GM19025 (cell line): ENCODE results near the gene CTIF.
"Not testable (repeated sequence)": the region's sequence is repeated elsewhere in the genome, so short reads cannot be mapped to it uniquely, and the experiment has no call there.

ENCODE experiments used
- ATAC-seq: cut with Tn5 transposase; IDR thresholded peaks from one replicate; pipeline ENCODE4 v1.9.1; 2021; ENCODE audit warnings: mild to moderate bottlenecking, low read depth, moderate library complexity; ENCODE audit not compliant: unreplicated experiment

Gene CTIF

DNA sequence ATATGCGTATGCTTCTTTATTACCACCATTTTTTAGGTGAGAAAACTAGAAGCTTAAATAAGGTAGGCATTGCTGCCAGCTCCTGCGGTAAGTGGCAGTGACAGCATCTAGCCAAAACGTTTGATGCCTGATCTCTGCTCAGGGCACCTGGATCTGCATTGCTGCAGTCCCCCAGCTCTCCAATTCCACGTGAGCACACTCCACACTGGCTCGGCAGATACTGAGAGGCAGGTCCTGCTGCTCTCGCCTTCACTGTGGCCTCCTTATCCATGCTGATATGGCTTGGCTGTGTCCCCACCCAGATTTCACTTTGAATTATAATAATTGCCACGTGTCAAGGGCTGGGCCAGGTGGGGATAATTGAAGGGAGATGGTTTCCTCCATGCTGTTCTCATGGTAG is 160.9 kb downstream of the CTIF start:
- no peak for ATAC-seq

DNA sequence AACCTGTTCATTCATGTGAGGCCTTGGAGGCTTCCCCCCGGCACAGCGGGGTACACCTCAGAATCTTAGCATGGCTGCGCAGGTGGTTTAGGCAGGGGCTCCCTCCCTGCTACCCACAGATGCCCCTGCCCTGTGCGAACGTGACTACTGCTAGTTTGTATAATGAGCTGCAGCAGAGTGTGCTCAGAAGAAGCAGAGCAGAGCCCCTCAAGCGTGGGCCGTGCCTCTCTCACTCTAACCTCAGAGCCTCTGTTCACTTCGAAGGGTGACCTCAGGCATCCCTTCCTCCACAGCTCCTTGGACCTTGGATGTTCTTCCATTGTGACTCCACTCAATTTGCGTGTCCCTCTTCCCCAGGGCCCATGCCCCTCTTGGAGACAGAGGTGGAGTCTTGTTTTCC is 161.6 kb downstream of the CTIF start:
- no peak for ATAC-seq

- no peak for ATAC-seq
Observed at GRCh38 chr18:48702346-48703027, 163.7 kb downstream of the CTIF start.

GRCh38 chr18:48703028-48703386 is 164.2 kb downstream of the CTIF start:
- ATAC-seq = no peak

- no peak for ATAC-seq
Observed at GRCh38 chr18:48703418-48703817, 164.6 kb downstream of the CTIF start.

DNA sequence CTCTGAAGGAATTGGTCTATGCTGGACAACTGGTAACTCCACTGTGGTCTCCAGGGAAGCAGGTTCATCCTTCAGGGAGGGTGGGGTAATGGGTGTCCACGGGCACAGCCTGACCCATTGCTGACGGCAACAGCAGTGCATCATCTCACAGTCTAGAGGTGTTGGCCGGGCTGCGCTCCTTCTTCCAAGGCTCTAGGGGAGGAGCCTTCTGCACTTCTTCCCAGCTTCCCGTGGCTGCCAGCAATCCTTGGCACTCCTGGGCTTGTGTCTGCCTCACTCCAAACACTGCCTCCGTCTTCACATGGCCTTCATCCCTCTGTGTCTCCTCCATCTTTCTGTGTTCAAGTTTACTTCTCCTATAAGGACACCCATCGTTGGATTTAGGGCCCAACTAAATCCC is 166.2 kb downstream of the CTIF start:
- ATAC-seq = no peak

DNA sequence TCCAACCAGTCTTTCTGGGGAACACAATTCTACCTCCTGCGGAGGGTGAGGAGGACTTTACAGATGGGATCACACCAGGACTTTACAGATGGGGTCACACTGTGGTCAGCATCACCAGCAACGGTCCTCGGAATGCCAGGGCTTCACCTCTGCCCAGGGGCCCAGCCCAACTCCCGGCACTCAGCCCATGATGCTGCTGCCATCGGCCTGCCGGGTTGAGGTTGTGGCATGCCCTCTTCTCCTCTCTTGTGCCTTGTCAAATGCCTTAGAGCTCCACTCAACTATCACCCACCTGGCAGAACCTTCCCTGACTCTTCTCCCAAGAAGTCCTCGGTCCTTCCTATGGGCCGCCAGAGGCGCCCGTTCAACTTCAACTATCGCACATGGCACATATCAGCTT is 166.7 kb downstream of the CTIF start:
- ATAC-seq = no peak

GRCh38 chr18:48706731-48707130 is 167.9 kb downstream of the CTIF start:
- ATAC-seq = no peak

GRCh38 chr18:48707636-48708296 is 168.9 kb downstream of the CTIF start:
- ATAC-seq = no peak

- no peak for ATAC-seq
Observed at GRCh38 chr18:48708807-48709206, 170.0 kb downstream of the CTIF start.

DNA sequence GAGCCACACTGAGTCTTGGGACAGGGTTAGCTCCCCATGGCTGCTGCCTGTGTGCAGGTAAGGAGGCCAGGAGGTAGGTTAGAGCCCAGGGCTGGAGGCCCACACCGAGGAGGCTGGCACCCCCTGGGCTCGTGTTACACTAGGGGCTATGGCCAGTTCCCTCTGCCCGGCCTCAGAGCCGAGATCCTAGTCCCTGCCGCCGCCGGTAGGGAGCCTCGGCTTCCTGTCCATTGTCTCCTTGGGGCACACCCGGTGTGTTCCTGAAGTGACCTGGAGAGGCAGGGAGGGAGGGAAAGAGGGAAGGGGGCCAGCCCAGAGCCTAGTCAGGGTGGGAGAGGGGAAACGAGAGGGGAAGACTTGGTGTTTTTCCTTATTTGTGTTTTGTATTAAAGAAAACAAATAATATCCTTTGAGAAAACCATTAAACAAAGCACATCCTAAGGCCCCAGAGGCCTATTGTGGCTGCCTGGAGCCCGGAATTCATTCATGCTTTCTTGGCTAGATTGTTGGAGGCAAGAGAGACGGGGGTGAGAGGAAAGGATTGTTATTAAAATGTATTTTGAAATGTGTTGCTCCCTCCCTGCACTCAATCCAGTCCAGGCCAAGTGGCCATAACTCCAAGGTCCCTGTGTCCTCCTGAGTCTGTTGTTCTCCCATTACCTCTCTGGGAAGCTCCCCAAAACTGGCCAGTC is 170.7 kb downstream of the CTIF start:
- no peak for ATAC-seq

- ATAC-seq = no peak
Observed at GRCh38 chr18:48711651-48712486, 173.0 kb downstream of the CTIF start.

DNA sequence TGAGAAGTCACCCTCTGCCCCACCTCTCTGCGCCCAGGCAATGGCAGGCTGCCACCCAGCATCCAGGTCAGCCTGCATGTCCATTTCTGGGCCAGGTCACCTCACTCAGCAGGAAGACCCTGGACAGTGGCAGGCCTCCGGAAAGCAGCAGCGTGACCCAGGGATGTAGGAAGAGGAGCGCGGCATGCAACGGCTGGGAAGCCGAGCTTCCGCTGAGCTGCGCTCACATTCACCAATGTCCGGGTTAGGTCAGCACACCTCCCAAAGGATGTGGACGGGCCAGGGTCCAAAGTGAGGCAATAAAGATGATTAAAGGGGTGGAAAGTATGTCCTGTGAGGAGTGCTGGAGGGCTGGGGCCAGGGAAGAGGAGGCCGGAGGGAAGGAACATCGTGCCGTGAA is 174.5 kb downstream of the CTIF start:
- ATAC-seq = no peak

DNA sequence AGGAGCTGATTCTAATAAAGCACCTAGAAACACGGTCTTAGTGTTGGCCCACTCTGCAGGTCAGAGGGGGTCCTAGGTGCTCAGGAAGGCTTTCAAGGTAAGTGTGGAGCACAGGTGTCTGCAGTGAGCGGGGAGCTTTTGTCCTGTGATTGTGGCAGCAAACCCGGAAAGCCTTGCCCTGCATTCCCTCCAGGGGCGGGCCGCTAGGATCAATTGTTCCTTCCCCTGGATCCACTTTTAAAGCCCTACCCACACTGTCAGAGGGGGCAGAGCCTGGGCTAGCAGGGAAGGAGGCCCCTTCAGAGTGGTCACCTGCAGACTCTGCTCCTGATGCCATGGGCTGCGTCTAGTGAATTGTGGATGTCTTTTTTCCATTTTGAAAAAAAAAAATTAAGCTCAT is 176.0 kb downstream of the CTIF start:
- ATAC-seq = no peak

DNA sequence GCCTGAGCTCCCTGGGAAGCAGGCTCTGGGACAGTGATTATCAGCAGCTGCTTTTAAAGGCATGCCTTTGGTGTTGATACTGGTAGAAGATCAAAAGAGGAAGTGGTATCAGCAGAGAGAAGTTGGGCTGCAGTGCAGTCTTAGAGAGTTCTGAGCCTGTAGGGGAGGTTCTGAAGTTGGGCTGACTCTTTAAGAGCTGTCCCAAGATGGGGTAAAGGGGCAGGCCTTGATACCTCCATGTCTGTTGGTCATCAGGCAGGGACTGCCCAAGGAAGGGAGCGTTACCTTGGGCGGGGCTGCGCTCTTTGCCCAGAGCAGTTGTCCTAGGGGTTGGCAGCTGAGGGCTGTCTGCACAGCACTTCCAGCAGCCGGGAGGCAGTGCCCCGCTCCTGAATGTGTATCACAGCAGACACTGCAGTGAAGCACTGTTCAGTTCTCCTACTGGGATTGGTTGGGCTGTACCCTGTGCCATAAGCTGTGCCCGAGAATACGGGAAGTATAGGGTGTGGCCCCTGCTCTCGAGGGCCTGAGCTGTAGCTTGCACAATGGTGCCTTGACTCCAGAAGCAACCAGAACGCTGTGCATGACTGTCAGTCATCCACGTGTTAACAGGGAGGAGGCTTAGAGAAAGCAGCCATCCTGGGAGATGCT is 177.0 kb downstream of the CTIF start:
- ATAC-seq = peak; percentile 68

DNA sequence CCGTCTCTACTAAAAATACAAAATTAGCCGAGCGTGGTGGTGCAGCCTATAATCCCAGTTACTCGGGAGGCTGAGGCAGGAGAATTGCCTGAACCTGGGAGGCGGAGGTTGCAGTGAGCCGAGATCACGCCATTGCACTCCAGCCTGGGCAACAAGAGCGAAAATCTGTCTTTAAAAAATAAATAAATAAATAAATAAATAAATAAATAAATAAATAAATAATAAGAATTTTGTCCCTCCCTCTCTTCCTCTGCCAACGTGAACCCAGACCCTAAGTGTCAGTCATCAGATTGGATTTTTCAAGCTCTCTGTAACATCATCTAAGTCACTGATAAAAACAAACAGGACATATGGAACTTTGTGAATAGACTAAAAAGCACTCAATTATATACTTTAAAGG is 178.4 kb downstream of the CTIF start:
- ATAC-seq = not testable (repeated sequence)

DNA sequence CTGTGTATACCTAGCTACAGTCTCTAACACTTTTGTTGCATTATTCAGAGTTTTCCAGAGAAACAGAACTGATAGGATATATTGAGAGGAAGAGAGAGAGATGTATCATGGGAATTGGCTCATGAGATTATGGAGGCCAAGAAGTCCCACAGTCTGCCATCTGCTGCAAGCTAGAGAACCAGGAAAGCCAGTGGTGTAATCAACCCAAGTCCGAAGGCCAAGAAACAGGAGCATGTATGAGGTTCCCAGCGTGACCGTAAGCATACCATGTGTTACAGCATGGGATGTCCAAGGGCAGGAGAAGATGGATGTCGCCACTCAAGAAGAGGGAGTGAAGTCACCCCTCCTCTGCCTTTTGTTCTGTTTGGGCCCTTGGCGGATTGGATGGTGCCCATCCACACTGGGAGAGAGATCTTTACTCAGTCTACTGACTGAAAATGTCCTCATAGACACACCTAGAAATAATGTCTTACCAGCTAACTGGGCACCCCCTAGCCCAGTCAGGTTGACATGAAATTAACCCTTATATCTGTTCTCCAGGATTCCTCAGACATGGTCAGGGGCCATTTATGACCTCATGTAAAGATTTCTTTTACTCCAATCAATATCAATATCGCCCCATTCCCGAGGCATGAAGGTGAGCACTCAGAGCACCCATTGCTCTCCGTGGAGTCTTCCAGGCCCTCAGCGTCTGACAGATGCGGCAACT is 179.6 kb downstream of the CTIF start:
- ATAC-seq = no peak

DNA sequence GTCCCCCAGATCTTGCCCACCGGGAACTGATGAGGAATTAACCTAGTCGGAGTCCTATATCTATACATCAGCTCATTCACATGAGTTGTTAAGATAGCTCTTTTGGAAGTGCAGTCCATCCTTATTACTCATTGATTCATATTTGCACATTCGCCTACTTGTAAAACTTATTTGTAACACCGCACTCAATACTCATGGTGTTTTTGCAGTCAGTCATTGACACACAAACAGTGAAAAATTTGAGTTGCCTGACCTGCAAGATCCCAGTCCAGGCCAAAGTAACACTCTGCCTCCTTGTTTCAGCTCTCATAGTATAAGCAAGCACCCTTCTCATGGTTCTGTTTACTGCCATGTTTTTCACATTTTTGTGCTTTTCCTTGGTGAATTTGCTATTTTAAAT is 180.6 kb downstream of the CTIF start:
- no peak for ATAC-seq

- ATAC-seq = no peak
Observed at GRCh38 chr18:48719974-48720654, 181.3 kb downstream of the CTIF start.
